Trophoblast cell (in vitro differentiated cells and primary cell): ENCODE results near the gene OSCAR.
"Not testable (repeated sequence)": the region's sequence is repeated elsewhere in the genome, so short reads cannot be mapped to it uniquely, and the experiment has no call there.

ENCODE experiments used
- DNase-seq, 2 donors: peaks; one replicate each; pipeline ENCODE4 v3.0.0-alpha.2; 2016
- H2AFZ ChIP-seq: 2 replicates; pipeline ENCODE4 v1.6.1; 2013; ENCODE audit warnings: low read length, moderate library complexity, mild to moderate bottlenecking; ENCODE audit not compliant: insufficient read depth, poor library complexity
- H2AK5ac ChIP-seq: 2 replicates; pipeline ENCODE4 v1.6.1; 2013; ENCODE audit warnings: mild to moderate bottlenecking, low read length
- H2BK120ac ChIP-seq: 2 replicates; pipeline ENCODE4 v1.6.1; 2013; ENCODE audit warnings: low read length, mild to moderate bottlenecking, moderate library complexity; ENCODE audit not compliant: insufficient read depth, poor library complexity
- H2BK12ac ChIP-seq: 2 replicates; pipeline ENCODE4 v1.6.1; 2013; ENCODE audit warnings: mild to moderate bottlenecking, low read length, moderate library complexity
- H2BK5ac ChIP-seq: 2 replicates; pipeline ENCODE4 v1.6.1; 2013; ENCODE audit warnings: low read length, low read depth, moderate library complexity, mild to moderate bottlenecking; ENCODE audit not compliant: poor library complexity
- H3K14ac ChIP-seq: 2 replicates; pipeline ENCODE4 v1.6.1; 2013; ENCODE audit warnings: mild to moderate bottlenecking, low read length
- H3K18ac ChIP-seq: 2 replicates; pipeline ENCODE4 v1.6.1; 2013; ENCODE audit warnings: mild to moderate bottlenecking, low read length
- H3K23ac ChIP-seq: 2 replicates; pipeline ENCODE4 v1.6.1; 2013; ENCODE audit warnings: low read length
- H3K27ac ChIP-seq: 2 replicates; pipeline ENCODE4 v1.5.1; 2013; ENCODE audit warnings: low read depth, mild to moderate bottlenecking, inconsistent platforms, low read length, moderate library complexity
- H3K27me3 ChIP-seq: 2 replicates; pipeline ENCODE4 v1.6.1; 2013; ENCODE audit warnings: inconsistent platforms, mild to moderate bottlenecking, low read length, moderate library complexity; ENCODE audit not compliant: insufficient read depth
- H3K36me3 ChIP-seq, 2 experiments: 1 replicate in 1 of 2; 2 replicates in 1 of 2; pipeline ENCODE4 v1.6.1; 2013; ENCODE audit warnings: low read length in 2 of 2, mild to moderate bottlenecking in 2 of 2, moderate library complexity in 1 of 2; ENCODE audit not compliant: insufficient read depth in 2 of 2, control insufficient read depth in 1 of 2
- H3K4ac ChIP-seq: 2 replicates; pipeline ENCODE4 v1.6.1; 2013; ENCODE audit warnings: low read depth, mild to moderate bottlenecking, low read length, moderate library complexity
- H3K4me1 ChIP-seq, 2 experiments: 1 replicate in 1 of 2; 2 replicates in 1 of 2; pipeline ENCODE4 v1.6.1; 2013; ENCODE audit warnings: low read length in 2 of 2, mild to moderate bottlenecking in 2 of 2, moderate library complexity in 1 of 2; ENCODE audit not compliant: insufficient read depth in 2 of 2, control insufficient read depth in 1 of 2
- H3K4me2 ChIP-seq: 2 replicates; pipeline ENCODE4 v1.6.1; 2013; ENCODE audit warnings: inconsistent platforms, mild to moderate bottlenecking, low read length, moderate library complexity
- H3K4me3 ChIP-seq: 2 replicates; pipeline ENCODE4 v1.5.1; 2013; ENCODE audit warnings: mild to moderate bottlenecking, low read depth, low read length, inconsistent platforms
- H3K79me1 ChIP-seq: one replicate; pipeline ENCODE4 v1.6.1; 2013; ENCODE audit warnings: low read length
- H3K79me2 ChIP-seq: 2 replicates; pipeline ENCODE4 v1.6.1; 2013; ENCODE audit warnings: low read length, mild to moderate bottlenecking; ENCODE audit not compliant: control insufficient read depth, insufficient read depth, poor library complexity
- H3K9ac ChIP-seq: 2 replicates; pipeline ENCODE4 v1.6.1; 2013; ENCODE audit warnings: mild to moderate bottlenecking, low read length
- H3K9me3 ChIP-seq: 2 replicates; pipeline ENCODE4 v1.6.1; 2013; ENCODE audit warnings: low read depth, mild to moderate bottlenecking, control low read depth, inconsistent platforms, low read length; ENCODE audit not compliant: insufficient read depth
- H4K12ac ChIP-seq: 2 replicates; pipeline ENCODE4 v1.6.1; 2013; ENCODE audit warnings: low read depth, mild to moderate bottlenecking, low read length, moderate library complexity
- H4K8ac ChIP-seq: 2 replicates; pipeline ENCODE4 v1.6.1; 2013; ENCODE audit warnings: low read depth, mild to moderate bottlenecking, low read length, moderate library complexity
- H4K91ac ChIP-seq: one replicate; pipeline ENCODE4 v1.6.1; 2013; ENCODE audit warnings: low read depth, mild to moderate bottlenecking, low read length, moderate library complexity
- WGBS: extraction: QIAGEN DNeasy Blood & Tissue Kit; methylation state at CpG from one replicate; pipeline ENCODE4 v1.1.7; 2013; ENCODE audit warnings: missing lambda C conversion rate; ENCODE audit not compliant: insufficient read length, insufficient coverage; ENCODE audit errors: extremely low coverage; 5-methylcytosine and 5-hydroxymethylcytosine counted together

OSCAR gene

DNA sequence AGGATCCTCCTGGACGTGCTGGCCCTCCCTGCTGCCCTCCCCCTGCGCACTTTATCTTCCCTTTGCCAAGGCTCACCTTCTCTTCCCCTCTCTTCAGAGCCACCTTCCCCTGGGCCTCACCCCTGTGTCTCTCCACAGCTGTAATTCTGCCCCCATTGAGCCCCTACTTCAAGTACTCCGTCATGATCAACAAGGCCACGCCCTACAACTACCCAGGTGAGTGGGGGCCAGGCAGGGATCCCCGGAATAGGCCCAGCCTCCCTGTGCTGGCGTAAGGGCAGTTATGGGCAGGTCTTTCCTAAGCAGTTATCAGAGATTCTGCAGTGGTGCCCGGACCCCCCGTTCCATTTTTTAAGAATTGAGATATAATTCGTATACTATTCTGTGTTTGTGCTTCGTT lies 5.2 kb upstream of the OSCAR start:
- H3K9ac ChIP-seq: no peak overlapping the region
- H4K8ac ChIP-seq: no peak overlapping the region
- H2AFZ ChIP-seq: no peak overlapping the region
- peaks cover 5% of the 10 kb centered on the region for H3K79me2 ChIP-seq
- no peak overlapping the region for H2BK120ac ChIP-seq
- WGBS: no CpG with 5 or more reads among the region's 10 CpGs
- H4K91ac ChIP-seq: no peak overlapping the region
- H2AK5ac ChIP-seq: no peak overlapping the region
- no peak overlapping the region for H4K12ac ChIP-seq
- peaks cover 0 to 7% of the 10 kb centered on the region in 2 experiments for H3K4me1 ChIP-seq
- no peak overlapping the region for H3K4me2 ChIP-seq
- no peak overlapping the region for H3K4ac ChIP-seq
- no peak overlapping the region for H3K18ac ChIP-seq
- peaks cover 7% of the 10 kb centered on the region for H3K79me1 ChIP-seq
- no peak overlapping the region for H3K27ac ChIP-seq
- no peak overlapping the region for H3K23ac ChIP-seq
- H3K14ac ChIP-seq: no peak overlapping the region
- no peak overlapping the region for H2BK5ac ChIP-seq
- DNase-seq: no peak
- H2BK12ac ChIP-seq: no peak overlapping the region
- H3K36me3 ChIP-seq: peaks cover 49 to 53% of the 10 kb centered on the region in 2 experiments
- H3K9me3 ChIP-seq: no peaks in the 10 kb centered on the region
- H3K4me3 ChIP-seq: no peak overlapping the region
- no peaks in the 10 kb centered on the region for H3K27me3 ChIP-seq

GRCh38 chr19:54104998-54105715 lies 4.6 kb upstream of the OSCAR start:
- Histone ChIP-seq H3K27ac (no peak overlapping the region), H3K9me3 (no peaks in the 10 kb centered on the region), H4K91ac (no peak overlapping the region), H3K23ac (no peak overlapping the region), H2BK5ac (no peak overlapping the region), H2AK5ac (no peak overlapping the region), H2BK120ac (no peak overlapping the region), H3K4me2 (no peak overlapping the region), H3K4ac (no peak overlapping the region), H3K36me3 (peaks cover 44 to 47% of the 10 kb centered on the region in 2 experiments), H3K79me2 (peaks cover 5% of the 10 kb centered on the region), H3K18ac (no peak overlapping the region), H2AFZ (no peak overlapping the region), H4K12ac (no peak overlapping the region), H3K79me1 (peaks cover 7% of the 10 kb centered on the region), H4K8ac (no peak overlapping the region), H3K4me3 (no peak overlapping the region), H3K9ac (no peak overlapping the region), H2BK12ac (no peak overlapping the region), H3K14ac (no peak overlapping the region), H3K27me3 (no peaks in the 10 kb centered on the region), H3K4me1 (peaks cover 0 to 7% of the 10 kb centered on the region in 2 experiments)
- no CpG with 5 or more reads among the region's 11 CpGs for WGBS
- no peak for DNase-seq

GRCh38 chr19:54102421-54103169 lies 2.0 kb upstream of the OSCAR start, which contains the start of gene NDUFA3:
NDUFA3 (plus strand) TSS chr19:54102855; CDS start chr19:54102879, 24 bp downstream.
- Histone ChIP-seq H3K4me3 (peak within 1 kb of the TSS; percentile 88), H3K14ac (peak within 1 kb of the TSS; percentile 78), H3K9ac (peak within 1 kb of the TSS; percentile 79), H3K36me3 (peaks cover 22% of the 10 kb centered on the region in 2 experiments), H4K91ac (peak within 1 kb of the TSS; percentile 84), H2AFZ (peak within 1 kb of the TSS; percentile 89), H3K23ac (no peak within 1 kb of the TSS), H2BK12ac (no peak within 1 kb of the TSS), H3K79me1 (peaks cover 7% of the 10 kb centered on the region), H2AK5ac (peak within 1 kb of the TSS; percentile 89), H2BK5ac (no peak within 1 kb of the TSS), H3K4me1 (peaks cover 0 to 7% of the 10 kb centered on the region in 2 experiments), H3K4me2 (peak within 1 kb of the TSS; percentile 94), H3K79me2 (peaks cover 5% of the 10 kb centered on the region), H3K4ac (peak within 1 kb of the TSS; percentile 61), H4K12ac (peak within 1 kb of the TSS; percentile 92), H3K27me3 (no peaks in the 10 kb centered on the region), H3K18ac (peak within 1 kb of the TSS; percentile 60), H3K9me3 (no peaks in the 10 kb centered on the region), H2BK120ac (peak within 1 kb of the TSS; percentile 18), H3K27ac (no peak within 1 kb of the TSS), H4K8ac (peak within 1 kb of the TSS; percentile 93)
- no CpG with 5 or more reads among the region's 54 CpGs for WGBS
- DNase-seq: peak; percentile 99 to 100

- H3K4me2 ChIP-seq, H3K4ac ChIP-seq, H3K14ac ChIP-seq, H3K36me3 ChIP-seq, H3K18ac ChIP-seq, H3K4me3 ChIP-seq, H4K8ac ChIP-seq, H2BK120ac ChIP-seq, H2BK12ac ChIP-seq, H3K79me1 ChIP-seq, H2AFZ ChIP-seq, H2BK5ac ChIP-seq, H3K23ac ChIP-seq, H3K79me2 ChIP-seq, H3K27ac ChIP-seq, H3K9ac ChIP-seq, H4K12ac ChIP-seq, H3K27me3 ChIP-seq, DNase-seq, H3K9me3 ChIP-seq, H4K91ac ChIP-seq, H2AK5ac ChIP-seq: not testable (repeated sequence)
- WGBS: no CpG with 5 or more reads among the region's 9 CpGs
- H3K4me1 ChIP-seq: peaks cover 3 to 13% of the 10 kb centered on the region in 2 experiments
These were observed 724 bp downstream of the OSCAR start for GRCh38 chr19:54099903-54100255.
